HG02588 (cell line): Measurements from ENCODE around the gene TCERG1.

Source experiments
- ATAC-seq: cut with Tn5 transposase; IDR thresholded peaks from one replicate; pipeline ENCODE4 v1.9.1; 2021; ENCODE audit warnings: mild to moderate bottlenecking, moderate library complexity; ENCODE audit not compliant: unreplicated experiment

The TCERG1 gene

GRCh38 chr5:146451411-146451810 is 4.3 kb downstream of the TCERG1 start:
- no peak for ATAC-seq

GRCh38 chr5:146457431-146457830 is 10.3 kb downstream of the TCERG1 start:
- no peak for ATAC-seq

DNA sequence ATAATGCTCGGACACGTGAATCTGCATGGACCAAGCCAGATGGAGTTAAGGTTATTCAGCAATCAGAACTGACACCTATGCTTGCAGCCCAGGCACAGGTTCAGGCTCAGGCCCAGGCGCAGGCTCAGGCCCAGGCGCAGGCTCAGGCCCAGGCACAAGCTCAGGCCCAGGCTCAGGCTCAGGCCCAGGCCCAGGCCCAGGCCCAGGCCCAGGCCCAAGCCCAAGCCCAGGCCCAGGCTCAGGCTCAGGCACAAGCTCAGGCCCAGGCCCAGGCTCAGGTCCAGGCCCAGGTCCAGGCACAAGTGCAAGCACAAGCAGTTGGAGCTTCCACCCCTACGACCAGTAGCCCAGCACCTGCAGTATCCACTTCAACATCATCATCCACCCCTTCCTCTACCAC is 11.8 kb downstream of the TCERG1 start:
- no peak for ATAC-seq

- ATAC-seq, result no peak
Measured at GRCh38 chr5:146461319-146461718, 14.2 kb downstream of the TCERG1 start.

DNA sequence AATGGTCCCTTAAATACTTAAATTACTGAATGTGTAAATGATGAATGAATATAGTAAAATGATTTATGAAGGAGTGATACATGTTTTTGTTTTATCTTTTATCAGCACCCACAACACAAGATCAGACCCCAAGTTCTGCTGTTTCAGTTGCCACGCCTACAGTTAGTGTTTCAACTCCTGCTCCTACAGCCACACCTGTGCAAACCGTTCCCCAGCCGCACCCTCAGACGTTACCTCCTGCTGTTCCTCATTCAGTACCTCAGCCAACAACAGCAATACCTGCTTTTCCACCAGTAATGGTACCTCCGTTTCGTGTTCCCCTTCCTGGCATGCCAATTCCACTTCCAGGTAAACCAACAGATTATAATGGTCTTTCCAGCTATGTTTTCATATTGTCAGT is 16.3 kb downstream of the TCERG1 start:
- ATAC-seq, result no peak

GRCh38 chr5:146466521-146467349 is 19.6 kb downstream of the TCERG1 start:
- ATAC-seq, result no peak

- no peak for ATAC-seq
Measured at GRCh38 chr5:146467760-146468159, 20.6 kb downstream of the TCERG1 start.

GRCh38 chr5:146474065-146474464 is 26.9 kb downstream of the TCERG1 start:
- no peak for ATAC-seq

DNA sequence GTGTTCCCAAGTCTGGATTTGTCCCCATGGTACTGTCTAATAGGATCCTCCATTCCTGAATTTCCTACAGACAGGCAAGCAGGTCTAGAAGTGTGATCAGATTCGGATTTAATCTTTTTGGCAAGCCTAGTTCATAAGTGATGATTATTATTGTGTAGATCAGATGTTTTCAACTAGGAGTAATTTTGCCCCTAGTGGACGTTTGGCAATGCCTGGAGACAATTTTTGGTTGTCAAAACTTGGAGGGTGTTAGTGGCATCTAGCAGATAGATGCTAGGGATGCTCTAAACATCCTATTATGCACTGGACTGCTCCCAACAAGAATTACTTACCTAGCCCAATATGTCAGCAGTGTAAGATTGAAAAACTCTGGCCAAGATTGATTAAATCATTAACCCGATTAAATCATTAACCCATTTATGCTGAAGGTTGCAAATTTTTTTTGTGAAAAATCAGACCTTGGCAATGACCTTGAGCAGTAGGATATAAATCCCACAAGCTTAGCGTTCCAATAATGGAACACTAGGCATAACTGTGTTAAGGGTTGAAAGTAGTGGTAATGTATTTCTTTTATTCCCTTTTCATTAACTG is 28.2 kb downstream of the TCERG1 start:
- no peak for ATAC-seq

GRCh38 chr5:146475906-146476305 is 28.8 kb downstream of the TCERG1 start:
- no peak for ATAC-seq

DNA sequence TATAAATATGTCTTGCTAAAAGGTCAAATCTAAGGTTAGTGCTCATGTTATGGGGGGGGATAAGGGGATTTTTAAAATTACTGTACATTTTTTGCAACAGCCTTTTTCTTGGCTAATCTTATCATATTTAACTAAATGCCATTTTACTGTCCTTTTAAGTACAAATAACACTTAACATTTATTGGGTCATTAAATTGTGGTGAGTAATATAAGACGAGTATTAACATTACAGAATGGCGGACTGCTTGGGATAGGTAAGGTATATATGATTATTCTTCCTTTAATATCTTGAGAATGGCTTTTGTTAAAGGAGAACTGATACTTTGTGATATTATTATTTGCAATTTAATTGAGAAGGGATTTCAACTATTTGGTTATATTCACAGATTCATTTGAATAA is 35.6 kb downstream of the TCERG1 start:
- no peak for ATAC-seq

DNA sequence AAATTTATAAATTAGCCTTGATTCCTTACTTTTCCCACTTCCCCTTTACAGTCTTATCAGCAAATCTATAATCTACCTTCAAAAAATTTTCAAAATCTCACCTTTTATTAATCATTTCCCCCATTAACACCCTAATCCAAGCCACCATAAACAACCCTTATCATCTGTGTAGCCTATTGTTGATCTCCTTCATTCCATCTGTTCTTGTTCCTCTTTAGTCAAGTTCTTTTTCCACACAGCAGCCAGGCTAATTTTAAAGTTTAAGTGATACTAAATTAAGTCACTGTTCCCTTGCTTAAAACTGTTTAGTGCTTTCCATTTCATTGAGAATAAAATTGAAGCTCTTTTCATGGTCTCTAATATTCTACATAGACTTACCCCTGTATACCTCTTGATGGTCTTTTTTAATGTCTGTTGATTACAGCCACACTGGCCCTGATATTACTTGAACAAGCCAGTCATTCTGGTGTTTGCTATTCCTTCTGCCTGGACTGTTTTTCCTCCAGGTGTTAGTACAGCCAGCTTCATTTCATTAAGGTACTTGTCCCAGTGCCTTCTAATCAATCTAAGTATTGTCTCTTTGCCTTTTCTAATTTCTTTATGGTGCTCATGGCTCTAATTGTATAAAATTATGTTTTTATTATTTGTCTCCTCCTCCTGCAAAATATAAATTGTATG is 37.7 kb downstream of the TCERG1 start:
- ATAC-seq, result no peak

DNA sequence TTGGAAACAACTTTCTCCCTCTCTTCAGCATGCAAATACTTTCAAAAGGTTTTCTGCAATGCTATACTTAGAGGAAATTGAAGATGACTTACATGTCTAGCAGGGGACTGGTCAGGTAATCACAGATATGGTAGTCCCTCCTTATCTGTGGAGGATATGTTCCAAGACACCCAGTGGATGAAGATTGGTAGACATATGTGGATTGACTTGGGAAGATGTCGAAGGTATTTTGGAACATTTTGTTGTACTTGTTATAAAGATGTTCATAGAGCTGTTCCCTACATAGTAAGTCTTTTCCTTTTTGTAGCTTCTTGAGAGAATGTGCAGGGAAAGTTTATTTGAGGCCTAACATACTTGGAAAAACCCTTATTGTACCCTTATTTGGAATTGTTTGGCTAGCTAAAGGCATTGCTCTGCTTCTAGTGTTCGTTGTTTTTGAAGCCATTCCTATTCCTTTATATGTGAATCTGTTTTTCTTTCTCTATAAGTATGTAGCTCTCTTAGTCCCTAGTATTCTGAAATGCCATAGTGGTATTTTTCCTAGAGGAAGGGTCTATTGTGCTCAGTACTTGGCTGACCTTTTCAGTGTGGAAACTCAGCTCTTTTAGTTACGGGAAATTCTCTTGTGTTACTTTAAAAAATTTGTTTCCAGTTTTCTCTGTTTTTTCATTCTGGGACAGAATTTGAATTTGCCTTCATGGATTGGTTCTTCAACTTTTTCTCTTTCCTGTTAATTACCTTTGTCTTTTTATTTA is 43.1 kb downstream of the TCERG1 start:
- no peak for ATAC-seq

DNA sequence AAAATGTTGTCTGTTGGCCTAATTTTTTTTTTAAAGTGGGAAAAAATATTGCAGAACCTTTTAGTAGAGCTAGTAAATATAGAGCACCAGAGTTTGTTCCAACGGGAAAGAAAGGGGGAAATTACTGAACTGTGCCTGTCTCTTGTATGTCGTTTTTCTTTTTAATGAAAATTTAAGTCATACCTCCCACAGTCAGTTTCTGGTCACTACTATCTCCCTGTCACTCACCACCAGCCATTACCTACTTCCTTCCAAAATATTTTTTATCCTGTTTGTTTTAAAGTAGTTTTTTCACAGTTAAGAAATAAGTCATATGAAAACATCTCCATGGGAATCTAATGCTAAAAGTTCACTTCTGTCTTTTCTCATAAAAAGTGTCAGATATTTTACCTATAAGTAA is 47.5 kb downstream of the TCERG1 start:
- no peak for ATAC-seq

DNA sequence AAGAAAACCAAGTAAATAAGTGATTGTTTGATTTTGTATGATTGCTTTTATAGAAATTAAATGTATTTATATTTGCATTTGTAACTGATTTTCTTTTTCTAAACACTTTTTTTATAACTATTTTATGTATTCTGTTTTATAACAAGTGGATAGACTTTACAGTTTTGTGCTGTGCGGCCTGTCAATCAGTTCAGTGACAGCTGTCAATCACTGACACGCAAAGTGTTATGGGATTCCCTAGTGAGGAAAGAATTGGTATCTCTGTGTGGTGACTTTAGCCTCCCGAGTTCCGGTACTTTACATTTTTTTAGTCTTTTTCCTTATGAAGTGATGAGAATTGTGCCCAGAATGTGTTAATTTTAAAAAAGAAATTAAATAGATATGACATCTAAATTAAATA is 52.5 kb downstream of the TCERG1 start:
- no peak for ATAC-seq

DNA sequence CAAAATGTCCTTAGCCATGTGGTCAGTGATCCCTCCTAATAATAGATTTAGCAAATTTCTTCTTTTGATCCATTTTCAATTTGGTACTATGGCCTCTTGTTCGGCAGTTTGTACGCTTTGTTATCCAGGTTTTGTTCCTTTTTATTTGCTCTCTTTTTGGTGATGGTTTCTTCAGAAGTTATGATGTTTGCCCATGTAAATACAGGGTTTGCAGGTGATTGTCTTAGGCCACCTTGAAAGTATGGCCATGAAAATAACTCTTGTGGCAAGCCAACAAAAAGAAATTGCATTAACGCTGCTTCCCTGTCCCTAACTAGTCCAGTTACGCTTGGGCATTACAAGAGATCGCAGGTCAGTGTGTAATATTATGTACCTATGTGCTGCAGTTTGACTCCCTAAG is 60.3 kb downstream of the TCERG1 start:
- no peak for ATAC-seq

DNA sequence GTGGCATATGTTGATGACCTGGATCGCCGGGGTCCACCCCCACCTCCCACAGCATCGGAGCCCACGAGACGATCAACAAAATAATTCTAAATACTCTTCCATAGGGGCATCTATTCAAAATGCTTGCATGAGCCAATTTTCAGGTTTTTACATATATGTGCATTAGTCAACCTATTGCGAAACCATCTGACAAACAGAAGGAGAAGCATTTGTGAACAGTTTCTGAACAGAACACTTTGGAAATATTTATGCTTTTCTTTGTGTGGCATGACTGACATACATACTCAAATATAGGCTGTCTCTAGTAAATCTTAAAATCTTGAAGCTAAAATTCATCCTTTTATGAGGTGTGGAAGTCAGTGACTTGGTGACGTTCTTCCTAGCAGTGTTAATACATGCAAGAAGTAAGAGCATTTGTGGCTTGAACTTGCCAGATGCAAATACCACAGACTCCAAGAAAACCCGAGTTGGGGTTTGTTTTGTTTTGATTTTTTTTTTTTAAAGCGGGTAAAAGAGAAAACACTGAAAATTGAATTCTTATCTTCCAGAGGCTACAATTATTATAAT is 63.5 kb downstream of the TCERG1 start:
- ATAC-seq, result no peak

GRCh38 chr5:146513462-146513861 is 66.3 kb downstream of the TCERG1 start:
- ATAC-seq, result no peak

- ATAC-seq, result no peak
Measured at GRCh38 chr5:146514575-146514974, 67.4 kb downstream of the TCERG1 start.

GRCh38 chr5:146515473-146516150 is 68.5 kb downstream of the TCERG1 start:
- no peak for ATAC-seq

DNA sequence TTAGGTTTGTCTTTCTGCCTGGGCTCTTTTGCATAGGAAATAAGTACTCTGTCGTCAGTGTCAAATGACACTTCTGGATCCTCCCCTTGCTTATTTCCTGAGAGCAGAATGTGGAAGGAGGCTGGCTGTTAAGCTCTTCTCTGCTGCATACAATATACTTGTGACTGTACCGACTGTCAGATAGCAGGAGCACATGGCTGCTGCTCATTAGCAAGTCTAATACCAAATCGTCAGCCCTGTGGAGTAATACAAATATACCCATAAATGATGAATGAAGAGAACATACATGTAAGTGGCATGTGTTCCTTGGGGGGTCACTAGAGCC is 69.0 kb downstream of the TCERG1 start, which contains the start of gene GPR151:
GPR151 (minus strand) TSS at position 40 of the 325 bp plus-strand sequence. CDS start 77 bp downstream, outside the sequence.
- no peak for ATAC-seq
